Neural progenitor cell (in vitro differentiated cells): ENCODE results near the gene LMO1. TPM values are rescaled to one million over a fixed set of nuclear protein-coding genes. Genes with fewer than 3 reads are reported as not detected.

Source experiments
- DNase-seq: peaks from one replicate; pipeline ENCODE4 v3.0.0-alpha.2; 2016; ENCODE audit warnings: low spot score
- H2AFZ ChIP-seq: fragments of 200-600 bp; sonication (generic); replicated peaks from 2 replicates; pipeline ENCODE4 v1.6.1; 2016; ENCODE audit warnings: antibody characterized with exemption
- H3F3A ChIP-seq: fragments of 200-600 bp; sonication (generic); 2 replicates; pipeline ENCODE4 v1.6.1; 2016; ENCODE audit warnings: antibody characterized with exemption, low read depth
- H3K27ac ChIP-seq: fragments of 200-600 bp; sonication (generic); 2 replicates; pipeline ENCODE4 v1.5.1; 2016; ENCODE audit warnings: mild to moderate bottlenecking
- H3K27me3 ChIP-seq: fragments of 200-600 bp; sonication (generic); 2 replicates; pipeline ENCODE4 v1.6.1; 2016; ENCODE audit warnings: mild to moderate bottlenecking, moderate library complexity
- H3K36me3 ChIP-seq: fragments of 200-600 bp; sonication (generic); 2 replicates; pipeline ENCODE4 v1.5.1; 2016
- H3K4me1 ChIP-seq: fragments of 200-600 bp; sonication (generic); 2 replicates; pipeline ENCODE4 v1.6.1; 2016; ENCODE audit warnings: mixed run types
- H3K4me2 ChIP-seq: fragments of 200-600 bp; sonication (generic); 2 replicates; pipeline ENCODE4 v1.6.1; 2016
- H3K4me3 ChIP-seq: fragments of 200-600 bp; sonication (generic); 2 replicates; pipeline ENCODE4 v1.5.1; 2016
- H3K79me2 ChIP-seq: fragments of 200-600 bp; sonication (generic); 2 replicates; pipeline ENCODE4 v1.6.1; 2016; ENCODE audit warnings: low read depth
- H3K9ac ChIP-seq: fragments of 200-600 bp; sonication (generic); 2 replicates; pipeline ENCODE4 v1.6.1; 2016
- H3K9me3 ChIP-seq: fragments of 200-600 bp; sonication (generic); 2 replicates; pipeline ENCODE4 v1.5.1; 2016; ENCODE audit warnings: low read depth
- H4K20me1 ChIP-seq: fragments of 200-600 bp; sonication (generic); 2 replicates; pipeline ENCODE4 v1.6.1; 2016; ENCODE audit warnings: low read depth
- H3K27ac Mint-ChIP-seq: 3 replicates; pipeline ENCODE4 v1.8.0; 2021; ENCODE audit warnings: mixed read lengths
- H3K27me3 Mint-ChIP-seq: 2 replicates; pipeline ENCODE4 v1.8.0; 2022; ENCODE audit warnings: low read depth, mild to moderate bottlenecking, inconsistent platforms, moderate library complexity, mixed read lengths; ENCODE audit not compliant: insufficient read depth
- H3K36me3 Mint-ChIP-seq: 3 replicates; pipeline ENCODE4 v1.8.0; 2021; ENCODE audit warnings: mixed read lengths
- H3K4me1 Mint-ChIP-seq: 3 replicates; pipeline ENCODE4 v1.8.0; 2021; ENCODE audit warnings: mixed read lengths
- H3K4me3 Mint-ChIP-seq: 3 replicates; pipeline ENCODE4 v1.8.0; 2021; ENCODE audit warnings: mild to moderate bottlenecking, moderate library complexity, mixed read lengths
- H3K9me3 Mint-ChIP-seq: 3 replicates; pipeline ENCODE4 v1.8.0; 2020; ENCODE audit warnings: mixed read lengths
- EZH2 ChIP-seq: fragments of 200-600 bp; sonication (generic); IDR thresholded peaks from 2 replicates; pipeline ENCODE4 v1.6.1; 2017; ENCODE audit warnings: antibody characterized with exemption, mild to moderate bottlenecking, moderate library complexity
- EZH2phosphoT487 ChIP-seq: fragments of 200-600 bp; sonication (generic); IDR thresholded peaks from 2 replicates; pipeline ENCODE4 v1.6.1; 2017; ENCODE audit warnings: antibody characterized with exemption
- total RNA-seq: library from RNA; depleted of rRNA; stranded (reverse); fragments of >200 nt; gene quantifications from 2 replicates; pipeline ENCODE4 v1.2.3, GENCODE V29; 2015; ENCODE audit warnings: low replicate concordance
- TF ChIP-seq, protein P1 (sequence below): fragments of 200-600 bp; sonication (generic); IDR thresholded peaks from 2 replicates; pipeline ENCODE4 v1.5.1; 2017; ENCODE audit warnings: antibody characterized with exemption, mild to moderate bottlenecking

The LMO1 gene
- total RNA-seq, 1 donor from 2014 or later = 2.9 TPM

DNA sequence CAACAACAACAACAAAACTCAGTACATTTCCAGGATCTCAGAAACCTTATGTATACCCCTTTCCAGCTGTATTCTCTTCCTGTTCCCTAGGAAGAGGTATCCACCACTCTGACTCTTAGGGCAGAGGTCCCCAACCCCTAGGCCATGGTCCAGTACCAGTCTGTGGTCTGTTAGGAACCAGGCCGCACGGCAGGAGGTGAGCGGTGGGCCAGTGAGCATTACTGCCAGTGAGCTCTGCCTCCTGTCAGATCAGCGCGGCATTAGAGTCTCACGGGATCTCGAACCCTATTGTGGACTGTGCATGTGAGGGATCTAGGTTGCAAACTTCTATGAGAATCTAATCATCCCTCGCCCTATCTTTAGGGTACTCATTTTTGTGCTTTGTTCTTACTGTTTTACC, 43.9 kb upstream of the LMO1 start:
- peaks cover 4% of the 10 kb centered on the region for H4K20me1 ChIP-seq
- DNase-seq = no peak
- H3K9ac ChIP-seq = no peak overlapping the region
- H3K27ac ChIP-seq = no peak overlapping the region
- H3F3A ChIP-seq = peaks cover 1% of the 10 kb centered on the region
- peaks cover 13% of the 10 kb centered on the region for H3K4me1 Mint-ChIP-seq
- no peak overlapping the region for H3K27ac Mint-ChIP-seq
- H3K4me3 ChIP-seq = no peak overlapping the region
- H3K9me3 ChIP-seq = peaks cover 10% of the 10 kb centered on the region
- peaks cover 5% of the 10 kb centered on the region for H3K36me3 Mint-ChIP-seq
- no peak overlapping the region for H2AFZ ChIP-seq
- H3K27me3 ChIP-seq = no peaks in the 10 kb centered on the region
- H3K4me2 ChIP-seq = no peak overlapping the region
- no peak for TF ChIP-seq EZH2phosphoT487
- TF ChIP-seq EZH2 = no peak
- TF ChIP-seq, protein P1, sequence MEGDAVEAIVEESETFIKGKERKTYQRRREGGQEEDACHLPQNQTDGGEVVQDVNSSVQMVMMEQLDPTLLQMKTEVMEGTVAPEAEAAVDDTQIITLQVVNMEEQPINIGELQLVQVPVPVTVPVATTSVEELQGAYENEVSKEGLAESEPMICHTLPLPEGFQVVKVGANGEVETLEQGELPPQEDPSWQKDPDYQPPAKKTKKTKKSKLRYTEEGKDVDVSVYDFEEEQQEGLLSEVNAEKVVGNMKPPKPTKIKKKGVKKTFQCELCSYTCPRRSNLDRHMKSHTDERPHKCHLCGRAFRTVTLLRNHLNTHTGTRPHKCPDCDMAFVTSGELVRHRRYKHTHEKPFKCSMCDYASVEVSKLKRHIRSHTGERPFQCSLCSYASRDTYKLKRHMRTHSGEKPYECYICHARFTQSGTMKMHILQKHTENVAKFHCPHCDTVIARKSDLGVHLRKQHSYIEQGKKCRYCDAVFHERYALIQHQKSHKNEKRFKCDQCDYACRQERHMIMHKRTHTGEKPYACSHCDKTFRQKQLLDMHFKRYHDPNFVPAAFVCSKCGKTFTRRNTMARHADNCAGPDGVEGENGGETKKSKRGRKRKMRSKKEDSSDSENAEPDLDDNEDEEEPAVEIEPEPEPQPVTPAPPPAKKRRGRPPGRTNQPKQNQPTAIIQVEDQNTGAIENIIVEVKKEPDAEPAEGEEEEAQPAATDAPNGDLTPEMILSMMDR = no peak
- no peak overlapping the region for H3K4me3 Mint-ChIP-seq
- peaks cover 14% of the 10 kb centered on the region for H3K4me1 ChIP-seq
- peaks cover 5% of the 10 kb centered on the region for H3K27me3 Mint-ChIP-seq
- H3K36me3 ChIP-seq = no peaks in the 10 kb centered on the region
- no peaks in the 10 kb centered on the region for H3K79me2 ChIP-seq
- peaks cover 13% of the 10 kb centered on the region for H3K9me3 Mint-ChIP-seq

GRCh38 chr11:8301622-8302021, 37.9 kb upstream of the LMO1 start:
- Mint-ChIP-seq H3K9me3 (peaks cover 14% of the 10 kb centered on the region), H3K4me1 (peaks cover 5% of the 10 kb centered on the region), H3K27ac (no peak overlapping the region), H3K36me3 (peaks cover 6% of the 10 kb centered on the region), H3K27me3 (peaks cover 6% of the 10 kb centered on the region), H3K4me3 (peak overlapping the region; percentile 55)
- Histone ChIP-seq H3K4me1 (peaks cover 7% of the 10 kb centered on the region), H3F3A (no peaks in the 10 kb centered on the region), H3K4me3 (no peak overlapping the region), H3K9me3 (peaks cover 10% of the 10 kb centered on the region), H3K27ac (no peak overlapping the region), H3K27me3 (no peaks in the 10 kb centered on the region), H3K79me2 (no peaks in the 10 kb centered on the region), H3K4me2 (no peak overlapping the region), H2AFZ (no peak overlapping the region), H3K36me3 (no peaks in the 10 kb centered on the region), H4K20me1 (no peaks in the 10 kb centered on the region), H3K9ac (no peak overlapping the region)
- no peak for DNase-seq
- TF ChIP-seq, protein P1 = no peak
- no peak for TF ChIP-seq EZH2
- no peak for TF ChIP-seq EZH2phosphoT487

GRCh38 chr11:8298801-8299786, 35.4 kb upstream of the LMO1 start:
- TF ChIP-seq, protein P1 = no peak
- TF ChIP-seq EZH2phosphoT487 (no peak), EZH2 (no peak)
- Mint-ChIP-seq H3K4me3 (no peak overlapping the region), H3K27me3 (peaks cover 8% of the 10 kb centered on the region), H3K9me3 (peaks cover 8% of the 10 kb centered on the region), H3K27ac (no peak overlapping the region), H3K4me1 (peaks cover 10% of the 10 kb centered on the region), H3K36me3 (peaks cover 2% of the 10 kb centered on the region)
- H3K36me3 ChIP-seq = no peaks in the 10 kb centered on the region
- no peaks in the 10 kb centered on the region for H3K79me2 ChIP-seq
- no peak for DNase-seq
- H3K4me1 ChIP-seq = peaks cover 7% of the 10 kb centered on the region
- H3K27ac ChIP-seq = no peak overlapping the region
- no peaks in the 10 kb centered on the region for H4K20me1 ChIP-seq
- no peak overlapping the region for H3K4me2 ChIP-seq
- no peak overlapping the region for H3K4me3 ChIP-seq
- no peaks in the 10 kb centered on the region for H3K9me3 ChIP-seq
- H3F3A ChIP-seq = no peaks in the 10 kb centered on the region
- H2AFZ ChIP-seq = no peak overlapping the region
- no peak overlapping the region for H3K9ac ChIP-seq
- no peaks in the 10 kb centered on the region for H3K27me3 ChIP-seq
